GM21576 (cell line): ENCODE measurements around the gene TMEM40.
"Not testable (repeated sequence)": the region's sequence is repeated elsewhere in the genome, so short reads cannot be mapped to it uniquely, and the experiment has no call there.

Experiments used
- ATAC-seq: cut with Tn5 transposase; IDR thresholded peaks from one replicate; pipeline ENCODE4 v1.9.1; 2021; ENCODE audit warnings: mild to moderate bottlenecking, moderate library complexity; ENCODE audit not compliant: unreplicated experiment

Gene TMEM40, protein sequence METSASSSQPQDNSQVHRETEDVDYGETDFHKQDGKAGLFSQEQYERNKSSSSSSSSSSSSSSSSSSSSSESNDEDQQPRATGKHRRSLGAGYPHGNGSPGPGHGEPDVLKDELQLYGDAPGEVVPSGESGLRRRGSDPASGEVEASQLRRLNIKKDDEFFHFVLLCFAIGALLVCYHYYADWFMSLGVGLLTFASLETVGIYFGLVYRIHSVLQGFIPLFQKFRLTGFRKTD

GRCh38 chr3:12759097-12759679, at the start of gene TMEM40:
Gene TMEM40 (minus strand): TSS chr3:12759259. CDS start chr3:12749832, 9,427 bp downstream.
- no peak for ATAC-seq

GRCh38 chr3:12808587-12808986, 49.5 kb upstream of the TMEM40 start:
- ATAC-seq = no peak

DNA sequence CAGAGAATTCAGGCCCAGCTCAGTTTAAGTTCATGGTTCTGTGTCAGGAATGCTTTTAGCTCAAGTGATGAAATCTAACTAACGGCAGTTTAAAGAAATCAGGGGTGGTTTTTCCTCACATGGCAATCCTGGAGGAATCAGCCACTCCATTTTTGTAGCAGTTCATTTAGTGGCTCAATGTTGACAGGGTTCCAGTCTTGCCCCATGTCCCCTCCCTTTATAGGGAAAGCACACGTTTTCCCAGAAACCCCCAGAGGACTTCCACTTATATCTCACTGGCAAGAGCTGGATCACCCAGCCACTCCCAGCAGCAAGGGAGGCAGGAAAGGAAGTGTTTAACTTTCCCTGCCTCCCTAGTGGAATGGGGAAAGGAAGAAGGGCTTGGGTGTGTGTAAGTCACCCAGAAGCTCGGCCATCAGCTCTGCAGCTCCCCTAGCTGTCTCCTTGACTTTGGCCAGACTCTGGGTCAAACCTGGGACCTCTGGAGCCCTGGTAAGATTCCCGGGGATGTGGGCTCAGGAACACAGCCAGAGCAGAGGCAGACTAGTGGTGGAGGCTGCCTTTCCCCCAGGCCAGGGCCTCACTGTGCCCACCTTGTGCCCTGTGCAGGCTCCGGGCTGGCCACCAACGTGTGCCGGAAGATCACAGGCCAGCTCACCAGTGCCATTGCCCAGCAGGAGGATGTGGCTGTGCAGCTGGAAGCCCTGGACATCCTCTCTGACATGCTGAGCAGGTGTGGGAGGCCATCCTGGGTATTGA, 48.7 kb upstream of the TMEM40 start:
- no peak for ATAC-seq

DNA sequence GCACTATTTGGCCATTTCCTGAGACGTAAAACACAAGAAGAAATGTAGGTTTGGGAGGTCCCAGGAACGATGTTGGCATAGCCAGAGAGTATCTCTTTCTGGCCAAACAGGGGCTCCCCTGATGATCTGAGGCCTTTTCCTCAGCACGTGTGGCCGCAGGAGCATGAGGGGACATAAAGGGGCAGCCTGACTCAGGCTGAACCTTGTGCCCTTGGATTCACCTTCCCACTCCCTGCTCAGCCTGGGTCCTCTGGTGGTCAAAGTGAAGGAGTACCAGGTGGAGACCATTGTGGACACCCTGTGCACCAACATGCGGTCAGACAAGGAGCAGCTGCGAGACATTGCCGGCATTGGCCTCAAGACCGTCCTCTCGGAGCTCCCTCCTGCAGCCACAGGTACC, 48.0 kb upstream of the TMEM40 start:
- ATAC-seq = no peak

- ATAC-seq = no peak
These were observed 44.3 kb upstream of the TMEM40 start for GRCh38 chr3:12803371-12803770.

GRCh38 chr3:12799525-12800440, 40.7 kb upstream of the TMEM40 start:
- no peak for ATAC-seq

DNA sequence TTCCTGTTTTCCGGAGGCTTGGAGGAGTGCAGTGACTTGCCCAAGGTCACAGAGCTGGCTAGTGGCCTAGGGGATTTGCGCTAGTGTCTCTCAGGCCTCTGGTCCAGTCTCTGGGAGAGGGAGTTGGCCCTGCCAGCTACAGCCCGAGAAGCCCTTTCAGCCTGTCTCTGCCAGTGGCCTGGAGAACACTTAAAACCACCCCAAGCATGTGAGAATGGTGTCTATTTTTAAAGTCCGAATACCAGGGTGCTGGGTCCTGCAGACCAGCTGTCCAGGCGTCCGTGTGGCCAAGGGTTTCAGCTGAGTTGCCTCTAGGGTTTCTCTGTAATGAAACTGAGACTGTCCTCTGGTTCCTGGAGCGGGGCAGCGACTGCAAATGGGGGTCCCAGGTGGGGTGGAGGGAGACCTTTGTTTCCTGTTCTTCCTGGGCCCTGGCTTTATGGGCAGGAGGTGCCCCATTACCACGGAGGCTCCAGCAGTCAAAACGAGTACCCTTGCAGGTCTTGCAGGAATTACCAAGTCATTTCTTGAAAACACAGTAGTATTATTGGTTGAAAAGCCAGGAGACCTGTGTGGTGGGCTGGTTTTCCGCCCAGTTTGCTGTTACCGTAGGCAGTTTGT, 39.6 kb upstream of the TMEM40 start:
- no peak for ATAC-seq

GRCh38 chr3:12797892-12798558, 39.0 kb upstream of the TMEM40 start:
- no peak for ATAC-seq

DNA sequence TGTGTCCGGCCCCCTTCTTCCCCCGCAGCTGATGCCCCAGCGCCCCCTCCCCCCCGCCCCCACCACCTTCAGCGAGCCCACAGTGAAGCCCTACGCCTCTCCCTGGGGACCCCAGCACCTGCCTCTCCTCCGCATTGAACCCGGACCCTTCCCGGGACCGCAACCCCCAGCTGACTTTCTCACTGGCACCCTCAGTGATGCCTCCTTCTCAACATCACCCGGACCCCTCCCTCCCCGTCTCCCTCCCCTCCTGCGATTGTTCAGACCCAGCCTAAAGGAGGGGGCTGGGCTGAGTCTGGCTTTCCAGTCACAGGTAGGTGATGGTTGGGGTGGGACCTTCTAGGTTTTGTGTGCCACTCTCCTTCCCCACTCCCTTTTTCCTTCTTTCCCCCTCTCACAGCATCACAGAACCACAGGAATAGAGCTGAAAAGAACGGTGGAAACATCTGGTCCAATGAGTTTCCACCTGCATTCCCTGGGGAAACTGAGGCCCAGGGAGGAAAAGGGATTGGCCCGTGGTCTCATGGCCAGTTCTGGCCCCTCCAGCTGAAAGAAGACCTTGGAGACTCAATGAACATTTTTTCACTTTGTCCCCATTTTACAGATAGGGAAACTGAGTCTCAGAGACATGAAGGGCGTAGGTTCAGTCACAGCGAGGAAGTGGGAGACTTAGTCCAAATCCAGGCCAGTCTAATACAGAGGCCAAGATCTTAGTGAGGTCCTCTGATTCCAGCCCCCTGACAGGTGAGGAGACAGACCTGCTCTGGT, 38.2 kb upstream of the TMEM40 start:
- ATAC-seq = no peak

- no peak for ATAC-seq
These were observed 37.4 kb upstream of the TMEM40 start, which contains the start of gene CAND2 for GRCh38 chr3:12796171-12797123. Gene CAND2 (plus strand): TSS chr3:12796680. CDS start chr3:12796721, 41 bp downstream.

DNA sequence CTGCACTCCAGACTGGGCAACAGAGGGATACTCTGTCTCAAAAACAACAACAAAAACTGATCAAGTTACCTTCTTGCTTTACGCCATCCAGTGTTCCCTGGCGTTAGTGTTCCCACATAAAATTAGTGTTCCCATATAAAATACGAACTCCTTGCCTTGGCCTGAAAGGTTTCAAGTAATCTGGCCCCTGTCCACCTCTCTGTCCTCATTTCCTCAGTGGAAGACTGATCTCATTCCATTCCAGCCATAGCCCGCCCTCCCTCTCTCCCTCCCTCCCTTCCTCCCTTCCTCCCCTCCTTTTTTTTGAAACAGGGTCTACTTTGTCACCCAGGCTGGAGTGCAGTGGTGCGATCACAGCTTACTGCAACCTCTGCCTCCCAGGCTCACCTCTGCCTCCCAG, 34.6 kb upstream of the TMEM40 start:
- ATAC-seq = no peak

GRCh38 chr3:12791430-12791829, 32.4 kb upstream of the TMEM40 start:
- ATAC-seq = no peak

DNA sequence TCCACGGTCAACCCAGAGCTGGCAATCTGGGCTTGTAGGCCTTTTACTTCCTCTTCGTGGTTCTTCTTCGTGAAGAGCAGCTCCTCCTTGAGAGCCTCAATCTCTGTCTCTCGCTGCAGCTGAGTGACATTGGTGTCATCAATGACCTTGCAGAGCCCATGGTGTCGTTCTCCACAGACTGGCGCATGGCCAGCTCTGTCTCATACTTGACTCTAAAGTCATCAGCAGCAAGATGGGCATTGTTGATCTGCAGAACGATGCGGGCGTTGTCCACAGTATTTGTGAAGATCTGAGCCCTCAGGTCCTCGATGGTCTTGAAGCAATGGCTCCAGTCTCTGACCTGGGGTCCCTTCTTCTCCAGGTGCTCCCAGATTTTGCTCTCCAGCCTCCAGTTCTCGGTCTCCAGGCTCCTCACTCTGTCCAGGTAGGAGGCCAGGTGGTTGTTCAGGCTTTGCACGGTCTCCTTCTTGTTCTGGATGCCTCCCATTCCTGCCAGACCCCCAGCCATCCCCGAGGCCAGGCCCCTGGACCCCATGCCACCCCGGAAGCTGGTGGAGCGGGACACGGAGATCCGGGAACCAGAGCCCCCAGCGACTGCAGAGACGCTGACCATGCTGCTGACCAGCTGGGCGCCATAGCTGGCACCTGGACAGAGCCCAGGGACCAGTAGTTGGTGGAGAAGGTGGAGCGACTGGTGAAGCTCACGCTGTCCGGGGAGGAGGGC, 29.1 kb upstream of the TMEM40 start:
- ATAC-seq = not testable (repeated sequence)

DNA sequence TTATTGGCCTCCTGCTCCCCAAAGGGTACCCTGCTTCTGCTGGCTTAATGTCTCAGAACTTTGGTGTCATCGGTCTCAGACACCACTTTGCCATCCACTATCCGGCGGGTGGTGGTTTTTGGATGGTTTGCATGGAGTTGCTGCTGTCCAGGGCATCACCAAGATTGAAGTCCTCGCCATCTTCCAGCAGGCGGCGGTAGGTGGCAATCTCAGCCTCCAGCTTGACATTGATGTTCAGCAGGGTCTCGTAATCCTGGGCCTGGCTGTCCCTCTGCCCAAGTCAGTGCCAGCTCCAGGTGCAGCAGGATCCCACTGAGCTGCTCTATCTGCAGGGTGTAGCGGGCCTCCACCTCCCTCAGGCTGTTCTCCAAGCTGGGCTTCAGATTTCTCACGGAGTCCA, 28.3 kb upstream of the TMEM40 start:
- ATAC-seq = not testable (repeated sequence)

- no peak for ATAC-seq
These were observed 26.0 kb upstream of the TMEM40 start for GRCh38 chr3:12785096-12785495.

DNA sequence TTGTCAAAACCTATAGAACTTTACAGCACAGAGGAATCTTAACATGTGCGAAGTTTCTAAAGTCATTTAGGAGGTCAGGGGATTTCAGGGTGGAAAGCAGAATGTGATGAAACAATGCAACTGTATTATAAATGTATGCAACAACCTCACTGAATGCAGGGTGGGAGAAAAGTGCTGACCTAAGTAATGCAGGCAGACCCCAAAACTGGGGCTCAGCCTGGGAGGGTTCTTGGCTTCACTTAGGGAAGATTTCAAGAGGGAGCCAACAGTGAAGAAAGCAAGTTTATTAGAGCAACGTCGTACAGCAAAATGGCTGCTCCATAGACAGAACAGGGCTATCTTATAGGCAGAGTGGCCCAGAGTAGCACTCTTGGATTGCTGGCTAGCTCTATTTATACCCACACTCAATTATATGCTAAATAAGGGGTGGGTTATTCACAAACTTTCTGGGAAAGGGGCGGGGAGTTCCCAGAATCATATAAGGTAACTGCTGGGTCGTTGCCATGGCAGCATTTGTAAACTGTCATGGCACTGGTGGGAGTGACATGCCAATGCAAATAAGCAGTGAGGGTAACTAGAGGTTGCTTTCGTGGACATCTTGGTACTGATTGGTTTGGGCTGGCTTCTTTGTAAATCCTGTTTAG, 23.2 kb upstream of the TMEM40 start:
- ATAC-seq = no peak

GRCh38 chr3:12780751-12781150, 21.7 kb upstream of the TMEM40 start:
- no peak for ATAC-seq
